CD4-positive, alpha-beta memory T cell (primary cell): ENCODE data around the gene LRRC40. TPM values are rescaled to one million over a fixed set of nuclear protein-coding genes. Genes with fewer than 3 reads are reported as not detected.
A peak's percentile ranks its signal among the peaks of the same experiment; 100 is the strongest.
"Not testable (repeated sequence)": the region's sequence is repeated elsewhere in the genome, so short reads cannot be mapped to it uniquely, and the experiment has no call there.

Experiments used
- CTCF ChIA-PET: fragments of 350-600 bp; sonication (Branson Sonifier 250); formaldehyde crosslinking; loops from one replicate; lab custom pipeline; 2021; ENCODE audit warnings: inconsistent platforms; ENCODE audit not compliant: partially characterized antibody; lab: Charles Lee
- POLR2A ChIA-PET: fragments of 350-600 bp; sonication (Branson Sonifier 250); formaldehyde crosslinking; loops from one replicate; lab custom pipeline; 2021; ENCODE audit not compliant: partially characterized antibody; lab: Charles Lee
- DNase-seq, 5 donors: peaks; one replicate each; pipeline versions ENCODE4 v3.0.0 to v3.0.0-alpha.2; 2020 to 2022; ENCODE audit warnings: mixed read lengths in 1 of 5
- H3K27ac ChIP-seq: one replicate; pipeline ENCODE4 v1.7.0; 2013; ENCODE audit warnings: low read depth, low read length
- H3K27me3 ChIP-seq: 2 replicates; pipeline ENCODE4 v1.7.0; 2013; ENCODE audit warnings: mild to moderate bottlenecking, low read length, moderate library complexity; ENCODE audit not compliant: insufficient read depth
- H3K36me3 ChIP-seq: 2 replicates; pipeline ENCODE4 v1.7.0; 2013; ENCODE audit warnings: mild to moderate bottlenecking, low read length, moderate library complexity; ENCODE audit not compliant: insufficient read depth
- H3K4me1 ChIP-seq: 2 replicates; pipeline ENCODE4 v1.7.0; 2013; ENCODE audit warnings: mild to moderate bottlenecking, low read length, moderate library complexity; ENCODE audit not compliant: insufficient read depth
- H3K4me3 ChIP-seq, 2 donors: one replicate each; pipeline ENCODE4 v1.7.0; 2013; ENCODE audit warnings: low read length in 2 of 2, mild to moderate bottlenecking in 1 of 2
- H3K9me3 ChIP-seq, 2 donors: one replicate each; pipeline ENCODE4 v1.7.0; 2013; ENCODE audit warnings: low read length in 2 of 2, control low read depth in 1 of 2; ENCODE audit not compliant: control insufficient read depth in 1 of 2
- H3K27ac Mint-ChIP-seq, 7 donors: one replicate each; pipeline ENCODE4 v1.8.0; 2020 to 2021; ENCODE audit warnings: mixed read lengths in 7 of 7, mild to moderate bottlenecking in 6 of 7, inconsistent platforms in 3 of 7, moderate library complexity in 3 of 7
- H3K27me3 Mint-ChIP-seq, 2 donors: one replicate each; pipeline ENCODE4 v1.8.0; 2020 to 2021; ENCODE audit warnings: mixed read lengths in 2 of 2
- H3K36me3 Mint-ChIP-seq, 2 donors: one replicate each; pipeline ENCODE4 v1.8.0; 2020 to 2021; ENCODE audit warnings: mixed read lengths in 2 of 2, inconsistent platforms in 1 of 2, mild to moderate bottlenecking in 1 of 2
- H3K4me1 Mint-ChIP-seq, 4 donors: one replicate each; pipeline ENCODE4 v1.8.0; 2020 to 2021; ENCODE audit warnings: mixed read lengths in 4 of 4, mild to moderate bottlenecking in 1 of 4
- H3K4me3 Mint-ChIP-seq, 8 donors: one replicate each; pipeline ENCODE4 v1.8.0; 2020 to 2021; ENCODE audit warnings: mixed read lengths in 8 of 8, mild to moderate bottlenecking in 7 of 8, moderate library complexity in 6 of 8, inconsistent platforms in 3 of 8
- H3K9me3 Mint-ChIP-seq, 8 donors: one replicate each; pipeline ENCODE4 v1.8.0; 2020 to 2021; ENCODE audit warnings: mixed read lengths in 8 of 8, mild to moderate bottlenecking in 5 of 8, inconsistent platforms in 3 of 8, moderate library complexity in 1 of 8
- intact Hi-C: fragments of 100-400 bp; cut with micrococcal nuclease; formaldehyde crosslinking; loops from one replicate; pipeline ENCODE4 v1.15.1; 2023
- polyA plus RNA-seq, 2 donors: library from polyadenylated mRNA; unstranded; fragments of 300-500 nt; fragmentation: Illumina TruSeq; gene quantifications; one replicate each; pipeline ENCODE4 v1.2.3, GENCODE V29; 2021
- total RNA-seq, 2 experiments: library from RNA; stranded (reverse); gene quantifications; one replicate each; pipeline ENCODE4 v1.2.3, GENCODE V29; 2021

LRRC40 gene
- total and polyA plus RNA-seq, 4 experiments from 2014 or later, result 5.4 to 11.6 (median 10.2) TPM

DNA sequence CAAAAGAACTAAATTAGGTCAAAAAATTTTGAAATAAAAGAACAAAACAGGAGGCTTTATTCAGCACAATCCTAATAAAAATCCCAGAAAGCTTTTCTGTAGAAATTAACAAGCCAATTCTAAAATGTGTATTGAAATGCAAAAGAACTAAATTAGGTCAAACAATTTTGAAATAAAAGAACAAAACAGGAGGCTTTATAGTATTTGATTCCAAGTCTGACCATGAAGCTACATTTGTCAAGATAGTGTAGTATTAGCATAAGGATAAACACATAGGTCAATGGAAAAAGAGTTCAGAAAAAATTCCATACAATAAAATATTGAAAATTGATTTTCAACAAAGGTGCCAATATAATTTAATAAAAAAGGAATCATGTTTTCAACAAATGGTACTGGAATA lies 10.8 kb downstream of the LRRC40 start:
- Mint-ChIP-seq H3K27me3 (no peaks in the 10 kb centered on the region), H3K4me1 (peaks cover 5 to 19% (median 15%) of the 10 kb centered on the region in 4 donors), H3K27ac (no peak overlapping the region), H3K4me3 (no peak overlapping the region), H3K36me3 (peaks cover 3 to 14% of the 10 kb centered on the region in 2 donors), H3K9me3 (no peaks in the 10 kb centered on the region)
- H3K36me3 ChIP-seq, result no peaks in the 10 kb centered on the region
- no peak overlapping the region for H3K27ac ChIP-seq
- H3K27me3 ChIP-seq, result no peaks in the 10 kb centered on the region
- H3K4me1 ChIP-seq, result no peaks in the 10 kb centered on the region
- DNase-seq, result no peak
- ChIA-PET POLR2A (no interaction called here), CTCF (no interaction called here)
- intact Hi-C loops, result no loop called here
- no peaks in the 10 kb centered on the region for H3K9me3 ChIP-seq
- no peak overlapping the region for H3K4me3 ChIP-seq

GRCh38 chr1:70192446-70192845 lies 12.9 kb downstream of the LRRC40 start:
- H3K9me3 Mint-ChIP-seq, H3K27ac ChIP-seq, intact Hi-C loops, H3K27me3 ChIP-seq, DNase-seq, H3K4me1 ChIP-seq, H3K4me3 ChIP-seq, H3K27ac Mint-ChIP-seq, H3K27me3 Mint-ChIP-seq, H3K4me3 Mint-ChIP-seq, H3K9me3 ChIP-seq, H3K36me3 ChIP-seq: not testable (repeated sequence)
- H3K4me1 Mint-ChIP-seq, result peaks cover 9 to 17% (median 14%) of the 10 kb centered on the region in 4 donors
- H3K36me3 Mint-ChIP-seq, result peaks cover 4 to 11% of the 10 kb centered on the region in 2 donors
- POLR2A ChIA-PET, result interaction anchor here (1.5 kb wide), 1 partner anchor 13 kb away, joined by 3 read pairs; the partner anchor contains the start of gene LRRC40
- CTCF ChIA-PET, result interaction anchor here (0.5 to 0.8 kb wide), 2 partner anchors 10 to 57 kb away, joined by 3 read pairs; no protein-coding TSS in a partner anchor

DNA sequence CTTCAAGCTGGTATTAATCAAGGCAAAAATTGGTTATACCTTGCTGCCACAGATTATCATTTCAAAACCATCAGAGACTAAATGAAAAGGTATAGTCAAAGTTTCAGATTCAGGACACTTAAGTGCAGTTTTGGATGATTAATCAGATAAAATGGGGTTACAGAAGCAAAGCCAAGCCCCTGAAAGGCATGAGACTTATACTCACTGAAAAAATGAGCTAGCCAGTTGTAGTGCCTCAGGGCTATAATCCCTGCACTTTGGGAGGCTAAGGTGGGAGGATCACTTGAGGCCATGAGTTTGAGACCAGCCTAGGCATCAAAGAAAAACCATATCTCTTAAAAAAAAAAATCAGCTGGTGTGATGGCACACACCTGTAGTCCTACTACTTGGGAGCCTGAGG lies 15.2 kb downstream of the LRRC40 start:
- ChIA-PET CTCF (interaction anchor here (0.9 kb wide), 1 partner anchor 31 kb away, joined by 3 read pairs; the partner anchor contains the start of gene SRSF11), POLR2A (no interaction called here)
- H3K4me1 Mint-ChIP-seq, result peaks cover 6 to 15% (median 9%) of the 10 kb centered on the region in 4 donors
- no peak overlapping the region for H3K27ac Mint-ChIP-seq
- intact Hi-C loops, result no loop called here
- peaks cover 11 to 19% of the 10 kb centered on the region in 2 donors for H3K36me3 Mint-ChIP-seq
- H3K27me3 Mint-ChIP-seq, result no peaks in the 10 kb centered on the region
- DNase-seq, result no peak
- no peaks in the 10 kb centered on the region for H3K9me3 Mint-ChIP-seq
- Histone ChIP-seq H3K4me1 (no peaks in the 10 kb centered on the region), H3K4me3 (no peak overlapping the region), H3K36me3 (no peaks in the 10 kb centered on the region), H3K9me3 (no peaks in the 10 kb centered on the region), H3K27ac (no peak overlapping the region), H3K27me3 (no peaks in the 10 kb centered on the region)
- H3K4me3 Mint-ChIP-seq, result no peak overlapping the region

DNA sequence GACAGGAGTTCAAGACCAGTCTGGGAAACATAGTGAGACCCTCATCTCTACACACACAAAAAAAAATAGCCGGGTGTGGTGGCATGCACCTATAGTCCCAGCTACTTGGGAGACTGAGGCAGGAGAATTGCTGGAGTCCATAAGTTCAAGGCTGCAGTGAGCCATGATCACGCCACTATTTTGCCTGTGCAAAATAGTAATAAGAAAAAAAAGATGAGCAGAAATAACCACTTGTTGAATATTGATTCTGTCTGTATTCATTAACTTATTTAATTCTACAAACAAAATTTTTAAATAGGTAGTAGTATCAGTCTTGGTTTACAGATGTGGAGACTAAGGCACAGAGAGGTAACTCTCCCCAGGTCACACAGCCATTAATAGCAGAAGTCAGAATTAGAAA lies 16.9 kb downstream of the LRRC40 start:
- CTCF ChIA-PET, result no interaction called here
- no peaks in the 10 kb centered on the region for H3K27me3 ChIP-seq
- H3K4me3 ChIP-seq, result no peak overlapping the region
- Mint-ChIP-seq H3K27ac (no peak overlapping the region), H3K4me3 (no peak overlapping the region), H3K27me3 (no peaks in the 10 kb centered on the region), H3K4me1 (peaks cover 6 to 15% (median 9%) of the 10 kb centered on the region in 4 donors), H3K36me3 (peaks cover 20 to 21% of the 10 kb centered on the region in 2 donors), H3K9me3 (no peaks in the 10 kb centered on the region)
- H3K4me1 ChIP-seq, result no peaks in the 10 kb centered on the region
- no peak for DNase-seq
- POLR2A ChIA-PET, result no interaction called here
- intact Hi-C loops, result no loop called here
- no peaks in the 10 kb centered on the region for H3K9me3 ChIP-seq
- H3K36me3 ChIP-seq, result no peaks in the 10 kb centered on the region
- H3K27ac ChIP-seq, result no peak overlapping the region

GRCh38 chr1:70185181-70185580 lies 20.2 kb downstream of the LRRC40 start:
- DNase-seq, intact Hi-C loops, H3K4me3 ChIP-seq, H3K36me3 ChIP-seq, H3K27ac ChIP-seq, CTCF ChIA-PET, H3K4me1 Mint-ChIP-seq, H3K27me3 Mint-ChIP-seq, H3K9me3 Mint-ChIP-seq, H3K9me3 ChIP-seq, POLR2A ChIA-PET, H3K4me1 ChIP-seq, H3K27me3 ChIP-seq, H3K4me3 Mint-ChIP-seq: not testable (repeated sequence)
- Mint-ChIP-seq H3K36me3 (peaks cover 30 to 31% of the 10 kb centered on the region in 2 donors), H3K27ac (peak overlapping the region in 1 of 7 donors; percentile 12)

DNA sequence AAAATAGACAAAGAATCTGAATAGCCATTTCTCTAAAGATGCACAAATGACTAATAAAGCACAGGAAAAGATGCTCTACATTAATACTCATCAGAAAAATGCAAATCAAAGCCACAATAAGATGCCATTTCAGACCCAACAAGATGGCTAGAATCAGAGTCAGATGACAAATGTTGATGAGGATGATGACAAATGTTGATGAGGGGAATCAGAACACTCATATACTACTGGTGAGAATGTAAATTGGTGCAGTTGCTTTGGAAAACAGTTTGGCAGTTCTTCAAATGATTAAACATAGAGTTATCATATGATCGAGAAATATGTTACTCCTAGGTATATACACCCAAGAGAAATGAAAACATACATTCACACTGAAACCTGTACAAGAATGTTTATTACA lies 33.9 kb downstream of the LRRC40 start:
- DNase-seq, result no peak
- Histone ChIP-seq H3K9me3 (no peaks in the 10 kb centered on the region), H3K4me3 (no peak overlapping the region), H3K4me1 (no peaks in the 10 kb centered on the region), H3K36me3 (no peaks in the 10 kb centered on the region), H3K27me3 (no peaks in the 10 kb centered on the region), H3K27ac (no peak overlapping the region)
- H3K27me3 Mint-ChIP-seq, result no peaks in the 10 kb centered on the region
- intact Hi-C loops, result no loop called here
- H3K9me3 Mint-ChIP-seq, result no peaks in the 10 kb centered on the region
- ChIA-PET CTCF (no interaction called here), POLR2A (no interaction called here)
- no peaks in the 10 kb centered on the region for H3K4me1 Mint-ChIP-seq
- H3K4me3 Mint-ChIP-seq, result no peak overlapping the region
- peaks cover 50 to 59% of the 10 kb centered on the region in 2 donors for H3K36me3 Mint-ChIP-seq
- H3K27ac Mint-ChIP-seq, result no peak overlapping the region

GRCh38 chr1:70169018-70169839 lies 36.1 kb downstream of the LRRC40 start:
- no peaks in the 10 kb centered on the region for H3K9me3 Mint-ChIP-seq
- H3K36me3 Mint-ChIP-seq, result peaks cover 39 to 52% of the 10 kb centered on the region in 2 donors
- Histone ChIP-seq H3K9me3 (no peaks in the 10 kb centered on the region), H3K4me3 (no peak overlapping the region), H3K27me3 (no peaks in the 10 kb centered on the region), H3K4me1 (no peaks in the 10 kb centered on the region), H3K27ac (no peak overlapping the region), H3K36me3 (no peaks in the 10 kb centered on the region)
- H3K4me1 Mint-ChIP-seq, result no peaks in the 10 kb centered on the region
- ChIA-PET POLR2A (no interaction called here), CTCF (no interaction called here)
- intact Hi-C loops, result no loop called here
- no peaks in the 10 kb centered on the region for H3K27me3 Mint-ChIP-seq
- H3K27ac Mint-ChIP-seq, result peak overlapping the region in 2 of 7 donors; percentile 32 to 44
- DNase-seq, result no peak
- H3K4me3 Mint-ChIP-seq, result no peak overlapping the region
